Mucosa of stomach (tissue), 1 donor: ENCODE measurements around the gene SLC7A11.

ENCODE experiments used
- H3K27me3 ChIP-seq: one replicate; pipeline ENCODE4 v1.7.0; 2013; ENCODE audit warnings: mild to moderate bottlenecking, low read length; ENCODE audit not compliant: control insufficient read depth, insufficient read depth
- H3K36me3 ChIP-seq: one replicate; pipeline ENCODE4 v1.7.0; 2013; ENCODE audit warnings: low read length; ENCODE audit not compliant: control insufficient read depth, insufficient read depth
- H3K4me1 ChIP-seq: one replicate; pipeline ENCODE4 v1.7.0; 2013; ENCODE audit warnings: mild to moderate bottlenecking, low read length; ENCODE audit not compliant: control insufficient read depth, insufficient read depth
- H3K4me3 ChIP-seq: one replicate; pipeline ENCODE4 v1.7.0; 2013; ENCODE audit warnings: low read length
- H3K9ac ChIP-seq: one replicate; pipeline ENCODE4 v1.7.0; 2013; ENCODE audit warnings: mild to moderate bottlenecking, low read length, moderate library complexity
- H3K9me3 ChIP-seq: one replicate; pipeline ENCODE4 v1.7.0; 2013; ENCODE audit warnings: mild to moderate bottlenecking, low read length, moderate library complexity; ENCODE audit not compliant: control insufficient read depth
- donor health status: Pancreatic carcinoma.

The SLC7A11 gene

GRCh38 chr4:138242076-138242833, at the start of gene SLC7A11:
Gene SLC7A11 (minus strand): TSS chr4:138242349. CDS start chr4:138242069, 280 bp downstream.
- Histone ChIP-seq H3K9me3 (no peaks in the 10 kb centered on the region), H3K9ac (peak within 1 kb of the TSS; percentile 70), H3K4me1 (no peaks in the 10 kb centered on the region), H3K27me3 (no peaks in the 10 kb centered on the region), H3K4me3 (peak within 1 kb of the TSS; percentile 14), H3K36me3 (no peaks in the 10 kb centered on the region)

GRCh38 chr4:138291431-138291830, 49.3 kb upstream of the SLC7A11 start:
- no peaks in the 10 kb centered on the region for H3K36me3 ChIP-seq
- H3K27me3 ChIP-seq = no peaks in the 10 kb centered on the region
- no peaks in the 10 kb centered on the region for H3K4me1 ChIP-seq
- no peak overlapping the region for H3K9ac ChIP-seq
- no peak overlapping the region for H3K4me3 ChIP-seq
- no peaks in the 10 kb centered on the region for H3K9me3 ChIP-seq

GRCh38 chr4:138290805-138291204, 48.7 kb upstream of the SLC7A11 start:
- H3K9me3 ChIP-seq = no peaks in the 10 kb centered on the region
- no peaks in the 10 kb centered on the region for H3K27me3 ChIP-seq
- no peak overlapping the region for H3K4me3 ChIP-seq
- no peaks in the 10 kb centered on the region for H3K36me3 ChIP-seq
- H3K4me1 ChIP-seq = no peaks in the 10 kb centered on the region
- H3K9ac ChIP-seq = no peak overlapping the region

- Histone ChIP-seq H3K27me3 (no peaks in the 10 kb centered on the region), H3K4me3 (no peak overlapping the region), H3K9ac (no peak overlapping the region), H3K9me3 (no peaks in the 10 kb centered on the region), H3K4me1 (no peaks in the 10 kb centered on the region), H3K36me3 (no peaks in the 10 kb centered on the region)
These were observed 37.1 kb upstream of the SLC7A11 start for GRCh38 chr4:138279286-138279685.

- no peaks in the 10 kb centered on the region for H3K9me3 ChIP-seq
- no peaks in the 10 kb centered on the region for H3K36me3 ChIP-seq
- H3K27me3 ChIP-seq = no peaks in the 10 kb centered on the region
- H3K4me1 ChIP-seq = no peaks in the 10 kb centered on the region
- no peak overlapping the region for H3K9ac ChIP-seq
- no peak overlapping the region for H3K4me3 ChIP-seq
These were observed 35.0 kb upstream of the SLC7A11 start for GRCh38 chr4:138277133-138277532.

GRCh38 chr4:138275963-138276621, 33.9 kb upstream of the SLC7A11 start:
- Histone ChIP-seq H3K4me1 (no peaks in the 10 kb centered on the region), H3K9ac (no peak overlapping the region), H3K27me3 (no peaks in the 10 kb centered on the region), H3K9me3 (no peaks in the 10 kb centered on the region), H3K36me3 (no peaks in the 10 kb centered on the region), H3K4me3 (no peak overlapping the region)

GRCh38 chr4:138275216-138275615, 33.1 kb upstream of the SLC7A11 start:
- H3K4me1 ChIP-seq = no peaks in the 10 kb centered on the region
- H3K9me3 ChIP-seq = no peaks in the 10 kb centered on the region
- H3K36me3 ChIP-seq = no peaks in the 10 kb centered on the region
- no peak overlapping the region for H3K4me3 ChIP-seq
- H3K9ac ChIP-seq = no peak overlapping the region
- H3K27me3 ChIP-seq = no peaks in the 10 kb centered on the region

GRCh38 chr4:138269175-138269574, 27.0 kb upstream of the SLC7A11 start:
- no peaks in the 10 kb centered on the region for H3K4me1 ChIP-seq

GRCh38 chr4:138267835-138268234, 25.7 kb upstream of the SLC7A11 start:
- Histone ChIP-seq H3K4me1 (peaks cover under 1% of the 10 kb centered on the region), H3K9ac (no peak overlapping the region), H3K27me3 (no peaks in the 10 kb centered on the region), H3K4me3 (no peak overlapping the region), H3K36me3 (no peaks in the 10 kb centered on the region), H3K9me3 (no peaks in the 10 kb centered on the region)

More at GRCh38 chr4:138269175-138269574, 27.0 kb upstream of the SLC7A11 start:
- no peaks in the 10 kb centered on the region for H3K27me3 ChIP-seq
- no peaks in the 10 kb centered on the region for H3K9me3 ChIP-seq
- H3K4me3 ChIP-seq = no peak overlapping the region
- no peaks in the 10 kb centered on the region for H3K36me3 ChIP-seq
- no peak overlapping the region for H3K9ac ChIP-seq

- Histone ChIP-seq H3K9me3 (no peaks in the 10 kb centered on the region), H3K4me1 (peaks cover 9% of the 10 kb centered on the region), H3K36me3 (no peaks in the 10 kb centered on the region), H3K27me3 (no peaks in the 10 kb centered on the region), H3K9ac (no peak overlapping the region), H3K4me3 (no peak overlapping the region)
These were observed 24.8 kb upstream of the SLC7A11 start for GRCh38 chr4:138266948-138267347.

GRCh38 chr4:138263247-138263816, 21.2 kb upstream of the SLC7A11 start:
- peaks cover 21% of the 10 kb centered on the region for H3K4me1 ChIP-seq
- no peaks in the 10 kb centered on the region for H3K27me3 ChIP-seq
- no peaks in the 10 kb centered on the region for H3K9me3 ChIP-seq
- H3K4me3 ChIP-seq = no peak overlapping the region
- no peaks in the 10 kb centered on the region for H3K36me3 ChIP-seq
- H3K9ac ChIP-seq = no peak overlapping the region

GRCh38 chr4:138262469-138262868, 20.3 kb upstream of the SLC7A11 start:
- Histone ChIP-seq H3K9me3 (no peaks in the 10 kb centered on the region), H3K9ac (no peak overlapping the region), H3K4me1 (peaks cover 21% of the 10 kb centered on the region), H3K36me3 (no peaks in the 10 kb centered on the region), H3K4me3 (no peak overlapping the region), H3K27me3 (no peaks in the 10 kb centered on the region)
